ENCODE data around the gene SORD.
"Not testable (repeated sequence)": the region's sequence is repeated elsewhere in the genome, so short reads cannot be mapped to it uniquely, and the experiment has no call there.

DNA sequence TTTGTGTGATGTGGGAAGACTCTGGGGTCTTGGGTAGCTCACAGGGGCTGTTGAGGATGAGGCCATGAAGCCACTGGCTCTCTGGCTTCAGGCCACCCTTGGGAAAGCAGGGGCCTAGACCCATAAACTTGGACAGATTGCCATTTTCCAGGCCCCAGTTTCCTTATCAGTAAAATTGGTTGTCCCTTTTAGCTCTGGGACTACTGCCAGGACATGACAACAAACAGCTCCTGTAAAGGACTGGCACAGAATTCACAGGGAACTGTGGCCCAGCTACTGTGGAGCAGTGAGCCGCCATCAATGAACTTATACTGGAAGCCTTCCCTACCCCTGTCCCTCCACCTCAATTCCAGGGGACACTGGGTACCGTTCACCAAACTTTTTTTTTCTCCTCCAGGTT, 54.4 kb downstream of the SORD start:
- TF ChIP-seq, protein P1, sequence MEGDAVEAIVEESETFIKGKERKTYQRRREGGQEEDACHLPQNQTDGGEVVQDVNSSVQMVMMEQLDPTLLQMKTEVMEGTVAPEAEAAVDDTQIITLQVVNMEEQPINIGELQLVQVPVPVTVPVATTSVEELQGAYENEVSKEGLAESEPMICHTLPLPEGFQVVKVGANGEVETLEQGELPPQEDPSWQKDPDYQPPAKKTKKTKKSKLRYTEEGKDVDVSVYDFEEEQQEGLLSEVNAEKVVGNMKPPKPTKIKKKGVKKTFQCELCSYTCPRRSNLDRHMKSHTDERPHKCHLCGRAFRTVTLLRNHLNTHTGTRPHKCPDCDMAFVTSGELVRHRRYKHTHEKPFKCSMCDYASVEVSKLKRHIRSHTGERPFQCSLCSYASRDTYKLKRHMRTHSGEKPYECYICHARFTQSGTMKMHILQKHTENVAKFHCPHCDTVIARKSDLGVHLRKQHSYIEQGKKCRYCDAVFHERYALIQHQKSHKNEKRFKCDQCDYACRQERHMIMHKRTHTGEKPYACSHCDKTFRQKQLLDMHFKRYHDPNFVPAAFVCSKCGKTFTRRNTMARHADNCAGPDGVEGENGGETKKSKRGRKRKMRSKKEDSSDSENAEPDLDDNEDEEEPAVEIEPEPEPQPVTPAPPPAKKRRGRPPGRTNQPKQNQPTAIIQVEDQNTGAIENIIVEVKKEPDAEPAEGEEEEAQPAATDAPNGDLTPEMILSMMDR (IDR thresholded peaks at IDR 0.05; ENCODE audit: borderline replicate concordance, extremely low read depth, low read length, poor library complexity, severe bottlenecking), result not testable (repeated sequence)
- TF ChIP-seq EZH2 (IDR thresholded peaks at IDR 0.05; ENCODE audit: borderline replicate concordance, low read depth, low read length, severe bottlenecking), result not testable (repeated sequence)
